ENCODE measurements around the gene TNN.
A peak's percentile ranks its signal among the peaks of the same experiment; 100 is the strongest.
"Not testable (repeated sequence)": the region's sequence is repeated elsewhere in the genome, so short reads cannot be mapped to it uniquely, and the experiment has no call there.

The TNN gene

DNA sequence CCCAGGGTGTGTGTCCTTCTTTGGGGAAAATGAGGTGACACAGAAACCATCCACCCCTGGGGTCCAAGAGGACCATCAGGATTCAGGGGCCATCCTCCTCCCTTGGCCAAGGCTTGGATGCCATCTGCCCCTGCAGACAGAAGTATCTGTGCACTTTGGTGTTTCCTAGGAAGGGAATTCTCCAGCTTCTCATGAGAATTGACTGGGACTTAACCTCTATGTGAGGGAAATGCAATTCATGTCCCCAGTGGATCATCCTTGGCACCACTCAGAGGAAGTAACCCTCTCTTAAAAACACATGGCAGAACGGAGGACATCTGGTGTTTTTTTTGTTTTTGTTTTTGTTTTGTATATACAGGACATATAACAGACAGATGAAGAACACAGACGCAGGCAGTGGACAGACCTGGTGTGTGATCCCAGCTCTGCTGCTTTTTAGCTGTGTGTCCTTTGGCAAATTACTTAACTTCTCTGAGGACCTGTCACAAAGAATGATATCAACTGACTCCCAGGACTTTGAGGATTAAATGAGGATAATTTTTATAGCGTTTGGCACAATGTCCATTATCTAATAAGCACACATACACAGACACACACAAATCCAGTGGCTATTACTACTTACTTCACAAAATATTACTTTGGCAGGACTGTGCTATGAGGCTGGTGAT lies 3.8 kb downstream of the TNN start:
- no peak for DNase-seq (ENCODE audit: low read depth in 1 of 2, low spot score in 1 of 2)

DNA sequence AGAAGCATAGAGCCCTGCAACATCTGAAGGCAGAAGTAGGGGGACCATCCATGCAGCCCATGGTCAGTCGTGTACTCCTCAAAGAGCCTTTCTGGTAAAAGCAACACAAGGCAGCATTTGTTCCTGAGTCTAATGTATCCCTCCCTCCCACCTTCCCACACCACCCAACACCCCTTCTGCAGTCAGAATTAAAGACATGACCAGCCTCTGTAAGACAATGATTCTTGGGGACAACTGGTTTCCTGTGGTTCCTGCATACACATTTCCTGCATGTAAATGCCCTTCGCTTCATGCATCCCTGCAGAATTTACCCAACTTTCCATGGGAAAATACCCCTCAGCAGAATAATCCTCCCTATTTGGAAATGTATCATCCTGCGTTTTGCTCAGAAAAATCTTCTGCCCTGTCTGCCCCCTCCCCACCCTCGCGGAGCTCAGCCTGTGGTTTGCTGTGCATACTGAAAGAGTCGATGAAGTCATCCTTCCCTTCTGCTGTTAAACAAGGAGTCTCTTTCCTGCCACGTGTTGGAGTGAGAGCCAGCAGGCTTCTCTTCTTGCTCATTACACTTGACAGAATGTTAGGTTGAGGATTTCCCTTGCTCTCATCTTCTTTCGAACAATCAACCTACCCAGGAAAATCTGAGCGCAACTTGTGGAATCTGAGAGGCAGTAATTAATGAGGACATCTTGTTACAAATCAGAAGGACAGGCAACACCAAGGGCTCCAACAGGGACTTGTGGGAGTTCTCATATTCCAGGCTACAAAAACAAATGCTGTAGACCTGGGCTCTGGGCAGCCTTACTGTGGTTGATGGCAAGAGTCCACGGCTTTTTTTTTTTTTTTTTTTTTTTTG lies 4.7 kb downstream of the TNN start:
- peak in 1 of 2 donors; percentile 11 for DNase-seq (ENCODE audit: low read depth in 1 of 2, low spot score in 1 of 2)

DNA sequence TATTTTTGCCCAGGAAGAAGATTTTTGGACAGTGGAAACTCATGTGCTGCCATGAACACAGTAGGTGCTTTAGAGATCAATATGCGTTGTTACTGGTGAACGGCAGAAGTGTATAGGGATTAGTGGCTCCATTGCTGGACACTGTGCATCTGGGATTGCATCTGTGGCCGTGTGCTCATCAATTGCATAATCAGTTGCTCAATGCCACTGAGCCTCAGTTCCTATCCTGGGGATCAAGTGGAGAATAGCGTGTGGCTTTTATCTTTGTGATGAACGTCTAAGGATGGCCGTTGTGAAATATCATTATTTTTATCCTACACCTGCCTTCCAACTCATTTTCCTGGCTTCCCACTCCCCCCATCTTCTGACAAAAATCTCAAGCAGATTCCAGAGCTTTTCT lies 5.4 kb downstream of the TNN start:
- DNase-seq (ENCODE audit: low read depth in 1 of 2, low spot score in 1 of 2): no peak

DNA sequence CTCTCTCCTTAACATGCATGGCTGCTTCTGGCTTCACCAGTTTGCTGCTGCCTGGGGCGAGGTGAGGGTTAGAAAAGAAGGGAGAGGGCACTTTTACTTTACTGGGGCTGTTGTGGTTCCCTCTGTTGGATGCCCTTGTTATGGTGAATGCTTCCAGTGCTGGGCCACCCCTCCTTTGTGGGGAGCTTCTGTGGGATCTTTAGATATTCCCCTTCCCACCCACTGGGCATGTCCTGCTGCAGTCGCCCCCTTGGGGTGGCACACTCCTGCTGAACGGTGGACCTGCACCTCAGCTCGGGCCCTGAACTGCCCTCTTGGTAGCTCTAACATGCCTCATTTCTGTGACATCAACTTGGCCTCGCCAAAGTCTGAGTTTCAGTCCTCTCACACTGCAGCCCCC lies 6.0 kb downstream of the TNN start:
- no peak for DNase-seq (ENCODE audit: low read depth in 1 of 2, low spot score in 1 of 2)

DNA sequence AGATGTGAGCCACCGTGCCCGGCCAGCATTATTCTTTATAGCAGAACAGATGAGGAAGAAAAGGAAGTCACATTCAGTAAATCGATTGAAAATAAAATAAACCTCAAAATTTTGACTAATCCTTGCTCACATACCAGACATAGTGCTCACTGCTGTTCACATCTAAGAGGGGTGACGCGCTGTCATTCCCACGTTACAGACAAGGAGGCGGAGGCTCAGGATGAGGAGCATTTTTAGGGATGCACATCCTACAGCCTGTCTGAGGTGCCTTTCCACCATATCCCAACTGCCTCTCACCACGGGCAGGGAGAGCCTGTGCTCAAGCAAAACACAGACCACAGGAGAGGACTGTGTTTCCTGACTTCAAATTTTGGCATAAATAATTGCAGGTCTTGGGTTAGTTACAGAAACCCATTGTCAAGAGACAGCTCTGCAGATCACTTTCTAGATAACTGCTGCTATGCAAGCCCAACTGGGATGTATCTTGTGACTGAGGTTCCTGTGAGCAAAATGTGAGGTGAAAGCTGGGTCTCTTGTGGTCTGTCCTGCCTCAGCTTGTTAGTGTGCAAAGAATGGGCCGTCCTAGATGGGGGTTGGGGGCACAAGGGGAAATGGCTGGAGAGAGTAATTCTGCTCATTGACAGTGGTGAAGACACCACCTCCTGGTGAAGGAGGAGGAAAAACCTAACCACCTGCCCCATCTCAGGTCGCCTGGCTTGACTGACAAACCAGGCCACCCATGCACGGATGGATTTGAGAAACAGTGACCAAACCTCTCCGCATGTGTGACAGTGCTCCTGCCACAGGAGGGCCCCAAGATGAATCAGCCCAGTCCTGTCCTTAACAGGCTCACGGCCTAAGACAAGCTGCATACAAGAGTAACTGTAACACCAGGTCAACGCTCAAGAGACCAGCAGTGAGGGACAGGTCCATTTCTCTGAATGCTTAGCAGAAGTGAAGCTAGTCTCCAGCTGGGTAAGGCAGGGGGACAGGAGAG lies 8.2 kb downstream of the TNN start:
- DNase-seq (ENCODE audit: low read depth in 1 of 2, low spot score in 1 of 2): no peak

DNA sequence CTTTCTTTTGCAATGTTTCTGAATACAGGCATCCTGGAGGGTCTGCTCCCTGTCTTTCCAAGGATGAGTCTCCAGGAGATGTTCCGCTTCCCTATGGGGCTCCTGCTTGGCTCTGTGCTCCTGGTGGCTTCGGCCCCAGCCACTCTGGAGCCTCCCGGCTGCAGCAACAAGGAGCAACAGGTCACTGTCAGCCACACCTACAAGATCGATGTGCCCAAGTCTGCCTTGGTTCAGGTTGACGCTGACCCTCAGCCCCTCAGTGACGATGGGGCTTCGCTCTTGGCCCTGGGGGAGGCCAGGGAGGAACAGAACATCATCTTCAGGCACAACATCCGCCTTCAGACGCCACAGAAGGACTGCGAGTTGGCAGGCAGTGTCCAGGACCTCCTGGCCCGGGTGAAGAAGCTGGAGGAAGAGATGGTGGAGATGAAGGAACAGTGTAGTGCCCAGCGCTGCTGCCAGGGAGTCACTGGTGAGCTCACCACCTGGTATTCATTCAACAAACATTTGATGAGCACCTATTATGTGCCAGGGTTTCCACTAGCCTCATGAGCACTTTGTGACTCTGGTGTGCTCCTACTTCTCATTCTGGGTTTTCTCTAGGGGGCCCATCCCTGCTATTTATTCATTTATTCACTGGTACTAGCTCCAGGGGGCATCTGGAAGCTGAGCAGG lies 9.9 kb downstream of the TNN start:
- DNase-seq (ENCODE audit: low read depth in 1 of 2, low spot score in 1 of 2): no peak

DNA sequence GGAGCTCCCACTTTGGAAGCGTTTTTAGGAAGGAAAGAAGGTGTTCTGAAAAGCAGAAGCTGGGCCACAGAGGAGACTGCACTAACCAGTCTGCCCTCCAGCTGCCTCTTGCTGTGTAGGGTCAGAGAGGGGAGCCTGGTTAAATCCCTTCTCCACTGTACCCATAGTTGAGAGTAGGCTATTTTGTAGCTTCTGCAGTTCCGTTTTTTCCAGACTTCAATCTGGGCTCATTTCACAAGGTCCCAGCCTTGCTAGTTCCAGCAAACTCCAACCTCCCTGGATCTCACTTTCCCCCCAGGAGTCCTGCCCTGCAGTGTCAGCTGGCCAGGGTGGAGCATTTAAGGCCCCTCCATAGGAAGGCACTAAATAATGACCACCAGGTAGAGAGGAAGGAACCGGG lies 11.0 kb downstream of the TNN start:
- DNase-seq (ENCODE audit: low read depth in 1 of 2, low spot score in 1 of 2): no peak

DNA sequence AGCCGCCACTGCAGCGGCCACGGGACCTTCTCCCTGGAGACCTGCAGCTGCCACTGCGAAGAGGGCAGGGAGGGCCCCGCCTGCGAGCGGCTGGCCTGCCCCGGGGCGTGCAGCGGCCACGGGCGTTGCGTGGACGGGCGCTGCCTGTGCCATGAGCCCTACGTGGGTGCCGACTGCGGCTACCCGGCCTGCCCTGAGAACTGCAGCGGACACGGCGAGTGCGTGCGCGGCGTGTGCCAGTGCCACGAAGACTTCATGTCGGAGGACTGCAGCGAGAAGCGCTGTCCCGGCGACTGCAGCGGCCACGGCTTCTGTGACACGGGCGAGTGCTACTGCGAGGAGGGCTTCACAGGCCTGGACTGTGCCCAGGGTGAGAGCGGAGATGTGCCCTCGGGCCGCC lies 11.7 kb downstream of the TNN start:
- no peak for DNase-seq (ENCODE audit: low read depth in 1 of 2, low spot score in 1 of 2)

DNA sequence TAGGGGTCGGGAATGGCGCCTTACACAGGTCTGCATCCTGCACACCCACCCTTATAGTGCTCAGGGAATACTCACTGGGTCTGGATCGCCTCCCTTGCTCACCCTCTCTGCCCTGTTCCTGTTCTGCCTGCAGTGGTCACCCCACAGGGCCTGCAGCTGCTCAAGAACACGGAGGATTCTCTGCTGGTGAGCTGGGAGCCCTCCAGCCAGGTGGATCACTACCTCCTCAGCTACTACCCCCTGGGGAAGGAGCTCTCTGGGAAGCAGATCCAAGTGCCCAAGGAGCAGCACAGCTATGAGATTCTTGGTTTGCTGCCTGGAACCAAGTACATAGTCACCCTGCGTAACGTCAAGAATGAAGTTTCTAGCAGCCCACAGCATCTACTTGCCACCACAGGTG lies 12.4 kb downstream of the TNN start:
- no peak for DNase-seq (ENCODE audit: low read depth in 1 of 2, low spot score in 1 of 2)

DNA sequence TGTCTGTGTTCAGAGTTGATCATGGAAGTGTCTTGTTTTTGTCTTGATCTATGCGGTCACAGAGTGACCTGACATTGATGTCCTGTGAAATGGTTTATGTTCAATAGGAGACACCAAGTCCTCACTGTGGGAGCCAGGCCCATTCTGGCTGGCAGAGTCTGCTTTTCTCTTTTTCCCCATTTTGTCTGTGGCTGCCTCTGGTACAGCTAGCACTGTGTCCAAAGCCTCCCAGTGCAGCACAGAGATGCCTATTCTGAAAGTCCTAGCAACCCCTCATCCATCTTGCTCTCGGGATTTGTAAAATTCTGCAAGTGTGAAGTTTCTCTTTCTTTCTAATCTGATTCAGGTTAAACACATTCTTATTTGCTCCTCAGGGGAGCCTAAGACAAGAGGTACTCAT lies 14.3 kb downstream of the TNN start:
- no peak for DNase-seq (ENCODE audit: low read depth in 1 of 2, low spot score in 1 of 2)

DNA sequence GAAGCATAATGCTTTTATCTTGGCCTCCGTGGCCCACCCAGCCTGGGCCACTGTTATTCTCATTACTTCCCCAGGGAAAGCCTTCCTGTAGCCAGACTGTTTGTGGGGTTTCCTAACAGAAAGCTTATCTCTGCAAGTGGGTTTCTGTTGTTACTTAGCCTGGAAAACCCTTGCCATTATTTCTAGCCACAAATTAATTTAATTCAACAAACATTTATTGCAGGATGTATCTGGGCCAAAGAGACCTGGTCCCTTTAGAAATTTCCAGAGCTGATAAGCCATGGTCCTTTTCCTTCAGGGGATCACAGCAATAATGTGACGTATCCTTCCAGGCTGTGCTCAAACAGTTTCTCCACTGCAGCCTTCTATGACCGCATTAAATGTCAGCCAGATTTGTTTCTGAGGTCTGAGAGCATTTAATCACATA lies 20.9 kb downstream of the TNN start:
- no peak for DNase-seq (ENCODE audit: low read depth in 1 of 2, low spot score in 1 of 2)

DNA sequence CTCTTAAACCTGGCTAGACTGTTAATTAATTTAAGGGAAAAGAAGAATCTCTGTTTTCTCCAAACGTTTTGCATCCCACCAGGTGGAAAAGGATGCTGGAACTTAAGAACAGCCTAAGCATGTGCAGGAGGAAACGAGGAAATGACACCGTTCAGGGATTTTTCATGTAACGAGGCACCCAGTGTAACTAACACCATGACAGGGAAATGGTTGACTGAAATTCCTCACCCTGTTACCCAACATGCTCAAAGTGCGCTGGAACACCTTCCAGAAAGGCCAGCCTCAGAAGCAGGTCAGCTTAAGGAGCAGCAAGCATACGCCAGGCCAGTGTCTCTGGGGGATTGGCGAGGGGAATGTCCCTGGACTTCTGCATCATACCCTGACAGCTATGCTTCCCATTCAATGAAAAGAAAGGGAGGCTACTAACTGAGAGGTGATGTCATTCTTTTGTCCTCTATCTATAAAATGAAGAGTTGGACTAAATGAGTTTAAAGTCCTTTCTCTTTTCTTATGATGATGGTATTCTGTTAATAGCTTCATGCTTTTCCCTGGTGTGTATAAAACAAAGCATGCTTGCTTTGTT lies 21.6 kb downstream of the TNN start:
- no peak for DNase-seq (ENCODE audit: low read depth in 1 of 2, low spot score in 1 of 2)

DNA sequence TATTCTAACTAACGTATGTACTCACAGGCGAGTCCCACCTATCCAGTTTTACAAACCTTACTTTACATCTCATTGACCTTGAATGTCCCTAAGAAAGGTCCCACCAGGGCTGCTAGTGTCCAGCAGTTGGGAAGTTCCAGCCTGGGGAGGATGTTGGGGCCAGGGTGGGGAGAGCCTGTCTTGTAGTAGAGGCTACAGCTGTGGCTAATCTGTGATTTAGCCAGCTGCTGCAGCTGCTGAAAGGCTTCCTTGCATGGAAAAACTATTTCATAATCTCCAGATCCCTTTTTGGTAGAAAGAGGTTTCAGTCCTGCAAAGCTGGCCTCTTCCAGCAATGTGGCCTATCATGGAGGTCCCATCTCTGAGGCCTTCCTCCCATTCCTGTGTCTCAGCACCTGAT lies 23.1 kb downstream of the TNN start:
- DNase-seq (ENCODE audit: low read depth in 1 of 2, low spot score in 1 of 2): no peak

DNA sequence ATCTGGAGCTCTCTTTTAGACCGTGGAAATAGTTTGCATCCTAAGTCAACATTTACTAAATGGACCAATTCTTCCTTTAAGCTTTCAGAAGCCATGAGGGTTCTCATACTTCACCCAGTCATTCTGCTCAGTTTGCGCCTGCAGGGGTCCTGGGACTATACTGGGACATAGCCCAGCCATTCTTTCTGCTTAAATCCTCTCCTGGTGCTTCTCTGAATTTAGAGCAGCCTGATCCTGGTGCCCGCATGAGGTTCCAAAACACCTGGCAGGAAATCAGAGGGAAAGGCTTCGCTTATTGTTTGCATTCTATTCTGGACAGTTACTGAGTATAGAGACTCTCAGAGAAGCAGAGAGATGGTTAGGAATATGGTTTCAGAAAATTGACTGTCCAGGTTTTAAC lies 27.0 kb downstream of the TNN start:
- DNase-seq (ENCODE audit: low read depth in 1 of 2, low spot score in 1 of 2): no peak

DNA sequence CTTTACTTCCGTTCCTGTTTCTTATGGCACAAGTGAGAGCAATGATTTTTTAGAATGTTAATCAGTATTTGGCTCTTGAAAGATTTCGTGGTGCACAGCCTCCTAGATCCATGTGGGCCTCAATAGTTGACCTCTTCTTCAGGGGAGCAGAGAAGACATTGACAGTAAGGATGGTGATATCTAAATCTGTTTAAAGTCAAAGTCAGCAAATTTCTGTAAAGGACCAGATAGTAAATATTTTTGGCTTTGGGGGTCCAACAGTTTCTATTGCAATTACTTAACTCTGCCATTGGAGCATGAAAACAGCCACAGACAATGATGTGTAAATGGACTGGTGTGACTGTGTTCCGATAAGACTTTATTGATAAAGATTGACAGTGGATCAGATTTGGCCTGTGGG lies 27.4 kb downstream of the TNN start:
- DNase-seq (ENCODE audit: low read depth in 1 of 2, low spot score in 1 of 2): no peak

DNA sequence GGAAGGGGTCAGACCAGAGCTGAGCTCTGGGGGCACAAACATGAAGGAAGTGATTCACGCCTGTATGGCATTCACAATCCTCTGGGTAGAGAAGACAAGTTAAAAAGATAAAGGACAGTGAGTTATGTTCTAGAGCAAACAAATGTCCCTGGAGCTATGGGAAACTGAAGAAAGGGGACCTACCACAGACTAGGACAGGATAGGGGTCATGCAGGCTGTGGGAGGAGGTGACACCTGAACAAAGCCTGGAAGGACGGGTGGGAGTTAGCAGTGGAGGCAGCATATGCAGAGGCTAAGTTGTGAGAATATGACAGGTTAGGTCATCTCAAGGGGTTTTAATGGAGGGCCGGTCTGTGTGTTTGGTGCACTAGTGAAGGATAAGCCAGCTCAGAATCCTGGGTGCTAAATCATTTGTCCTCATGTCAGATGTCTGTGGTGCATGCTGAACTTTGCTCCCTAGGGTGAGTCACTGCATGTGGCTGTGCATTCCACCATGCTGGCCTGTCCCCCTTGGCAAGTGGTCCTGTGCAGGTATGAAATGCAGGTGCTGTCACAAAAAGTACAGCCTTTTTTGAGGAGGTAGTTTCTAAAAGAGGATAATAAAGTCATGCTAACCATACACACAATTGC lies 28.5 kb downstream of the TNN start:
- DNase-seq (ENCODE audit: low read depth in 1 of 2, low spot score in 1 of 2): no peak

DNA sequence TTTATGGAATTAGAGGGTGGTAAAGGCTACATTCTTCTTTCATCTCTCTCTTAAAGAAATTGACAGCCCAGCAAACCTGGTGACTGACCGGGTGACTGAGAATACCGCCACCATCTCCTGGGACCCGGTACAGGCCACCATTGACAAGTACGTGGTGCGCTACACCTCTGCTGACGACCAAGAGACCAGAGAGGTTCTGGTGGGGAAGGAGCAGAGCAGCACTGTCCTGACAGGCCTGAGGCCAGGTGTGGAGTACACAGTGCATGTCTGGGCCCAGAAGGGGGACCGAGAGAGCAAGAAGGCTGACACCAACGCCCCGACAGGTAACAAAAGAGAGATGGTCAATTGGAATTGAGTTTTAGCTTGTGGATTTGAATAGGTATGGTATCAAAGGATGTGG lies 29.7 kb downstream of the TNN start:
- no peak for DNase-seq (ENCODE audit: low read depth in 1 of 2, low spot score in 1 of 2)

DNA sequence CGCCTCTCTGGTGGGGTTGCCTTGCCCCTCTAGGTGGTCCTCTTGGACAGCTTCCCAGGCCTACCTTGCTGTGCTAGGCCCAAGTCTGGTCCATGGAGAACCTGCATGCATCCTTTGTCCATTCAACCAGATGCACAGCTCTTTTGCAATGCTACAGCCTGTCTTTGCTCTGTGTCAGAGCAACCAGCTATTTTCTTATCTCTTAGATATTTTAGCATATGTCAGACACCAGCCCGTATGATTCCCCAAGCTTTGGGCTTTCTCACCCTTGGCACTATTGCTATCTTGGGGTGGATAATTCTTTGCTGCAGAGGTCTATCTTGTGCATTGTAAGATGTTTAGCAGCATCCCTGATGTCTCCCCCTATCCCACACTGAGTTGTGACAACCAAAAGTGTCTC lies 32.3 kb downstream of the TNN start:
- no peak for DNase-seq (ENCODE audit: low read depth in 1 of 2, low spot score in 1 of 2)

DNA sequence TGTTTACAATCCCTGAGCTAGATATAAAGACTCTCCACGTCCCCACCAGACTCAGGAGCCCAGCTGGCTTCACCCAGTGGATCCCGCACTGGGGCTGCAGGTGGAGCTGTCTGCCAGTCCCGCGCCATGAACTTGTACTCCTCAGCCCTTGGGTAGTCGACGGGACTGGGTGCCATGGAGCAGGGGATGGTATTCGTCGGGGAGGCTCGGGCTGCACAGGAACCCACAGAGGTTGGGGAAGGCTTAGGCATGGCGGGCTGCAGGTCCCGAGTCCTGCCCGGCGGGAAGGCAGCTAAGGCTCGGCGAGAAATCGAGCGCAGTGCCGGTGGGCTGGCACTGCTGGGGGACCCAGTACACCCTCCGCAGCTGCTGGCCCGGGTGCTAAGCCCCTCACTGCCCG lies 34.5 kb downstream of the TNN start:
- DNase-seq (ENCODE audit: low read depth in 1 of 2, low spot score in 1 of 2): not testable (repeated sequence)

DNA sequence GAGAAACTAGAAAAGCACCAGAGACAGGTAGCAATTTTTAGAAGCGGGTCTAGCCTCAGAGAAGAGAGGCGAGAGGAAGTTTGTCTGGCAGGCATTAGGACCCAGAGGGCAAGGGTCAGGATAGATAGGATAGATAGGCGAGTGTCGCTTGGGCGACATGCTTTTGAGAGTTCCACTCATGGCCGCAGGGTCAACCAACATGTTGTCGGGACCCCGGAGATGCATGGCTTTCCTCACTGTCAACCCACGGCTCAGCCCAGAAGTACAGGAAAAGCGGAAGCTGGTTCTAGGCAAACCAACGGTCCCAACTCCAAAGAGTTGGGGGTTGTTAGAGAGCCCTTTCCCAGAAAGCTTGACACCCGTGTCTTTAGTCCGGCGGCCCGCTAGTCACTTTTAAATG lies 38.9 kb downstream of the TNN start:
- DNase-seq (ENCODE audit: low read depth in 1 of 2, low spot score in 1 of 2): not testable (repeated sequence)
